ENCODE measurements around the gene PCDHB5.
"Not testable (repeated sequence)": the region's sequence is repeated elsewhere in the genome, so short reads cannot be mapped to it uniquely, and the experiment has no call there.

The PCDHB5 gene

DNA sequence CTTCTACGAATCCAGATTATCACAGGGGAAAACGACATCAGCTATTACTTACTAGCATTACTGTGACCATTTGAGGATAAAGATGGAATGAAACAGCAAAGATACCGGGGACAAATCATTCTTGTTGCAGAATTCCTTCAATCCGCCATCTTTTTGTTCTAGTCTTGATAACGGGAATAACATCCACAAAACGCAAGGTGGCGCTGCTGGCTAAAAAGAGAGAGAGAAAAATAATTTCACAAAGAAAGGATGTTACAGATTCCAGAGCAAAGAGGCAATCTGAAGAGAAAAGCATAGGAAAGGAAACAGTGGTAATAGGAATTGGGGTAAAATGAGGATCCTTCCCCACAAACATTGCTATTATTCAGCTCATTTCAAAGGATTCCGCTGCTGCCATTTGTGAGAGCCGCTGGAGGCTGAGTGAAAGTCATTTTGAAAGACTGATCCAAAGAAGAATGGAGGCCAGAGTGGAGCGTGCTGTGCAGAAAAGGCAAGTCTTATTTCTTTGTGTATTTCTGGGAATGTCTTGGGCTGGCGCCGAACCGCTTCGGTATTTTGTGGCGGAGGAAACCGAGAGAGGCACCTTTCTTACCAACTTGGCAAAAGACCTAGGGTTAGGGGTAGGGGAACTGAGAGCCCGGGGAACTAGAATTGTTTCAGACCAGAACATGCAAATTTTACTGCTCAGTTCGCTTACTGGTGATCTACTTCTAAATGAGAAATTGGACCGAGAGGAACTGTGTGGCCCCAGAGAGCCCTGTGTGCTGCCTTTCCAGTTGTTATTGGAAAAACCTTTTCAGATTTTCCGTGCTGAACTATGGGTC is 37.6 kb downstream of the PCDHB5 start, which contains the start of gene PCDHB7:
Gene PCDHB7 (plus strand): TSS at position 264 of the 824 bp plus-strand sequence. CDS start 192 bp downstream, at position 456.
- in situ Hi-C loops (cut with MboI; ENCODE audit: low sequenced_read_pairs, unreplicated experiment) = no loop called here
- no peak for DNase-seq (ENCODE audit: low spot score)
- TF ChIP-seq, protein P1, sequence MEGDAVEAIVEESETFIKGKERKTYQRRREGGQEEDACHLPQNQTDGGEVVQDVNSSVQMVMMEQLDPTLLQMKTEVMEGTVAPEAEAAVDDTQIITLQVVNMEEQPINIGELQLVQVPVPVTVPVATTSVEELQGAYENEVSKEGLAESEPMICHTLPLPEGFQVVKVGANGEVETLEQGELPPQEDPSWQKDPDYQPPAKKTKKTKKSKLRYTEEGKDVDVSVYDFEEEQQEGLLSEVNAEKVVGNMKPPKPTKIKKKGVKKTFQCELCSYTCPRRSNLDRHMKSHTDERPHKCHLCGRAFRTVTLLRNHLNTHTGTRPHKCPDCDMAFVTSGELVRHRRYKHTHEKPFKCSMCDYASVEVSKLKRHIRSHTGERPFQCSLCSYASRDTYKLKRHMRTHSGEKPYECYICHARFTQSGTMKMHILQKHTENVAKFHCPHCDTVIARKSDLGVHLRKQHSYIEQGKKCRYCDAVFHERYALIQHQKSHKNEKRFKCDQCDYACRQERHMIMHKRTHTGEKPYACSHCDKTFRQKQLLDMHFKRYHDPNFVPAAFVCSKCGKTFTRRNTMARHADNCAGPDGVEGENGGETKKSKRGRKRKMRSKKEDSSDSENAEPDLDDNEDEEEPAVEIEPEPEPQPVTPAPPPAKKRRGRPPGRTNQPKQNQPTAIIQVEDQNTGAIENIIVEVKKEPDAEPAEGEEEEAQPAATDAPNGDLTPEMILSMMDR (IDR thresholded peaks at IDR 0.05; ENCODE audit: borderline replicate concordance, control extremely low read depth, extremely low read depth, insufficient read depth, missing control alignments) = no peak

GRCh38 chr5:141174291-141175104 is 39.5 kb downstream of the PCDHB5 start:
- in situ Hi-C loops (cut with MboI; ENCODE audit: low sequenced_read_pairs, unreplicated experiment) = not testable (repeated sequence)

GRCh38 chr5:141175933-141176332 is 40.9 kb downstream of the PCDHB5 start:
- in situ Hi-C loops (cut with MboI; ENCODE audit: low sequenced_read_pairs, unreplicated experiment) = no loop called here
- TF ChIP-seq, protein P1 (IDR thresholded peaks at IDR 0.05; ENCODE audit: borderline replicate concordance, control extremely low read depth, extremely low read depth, insufficient read depth, missing control alignments) = no peak
- DNase-seq (ENCODE audit: low spot score) = no peak

More at GRCh38 chr5:141174291-141175104, 39.5 kb downstream of the PCDHB5 start:
- DNase-seq (ENCODE audit: low spot score) = not testable (repeated sequence)

DNA sequence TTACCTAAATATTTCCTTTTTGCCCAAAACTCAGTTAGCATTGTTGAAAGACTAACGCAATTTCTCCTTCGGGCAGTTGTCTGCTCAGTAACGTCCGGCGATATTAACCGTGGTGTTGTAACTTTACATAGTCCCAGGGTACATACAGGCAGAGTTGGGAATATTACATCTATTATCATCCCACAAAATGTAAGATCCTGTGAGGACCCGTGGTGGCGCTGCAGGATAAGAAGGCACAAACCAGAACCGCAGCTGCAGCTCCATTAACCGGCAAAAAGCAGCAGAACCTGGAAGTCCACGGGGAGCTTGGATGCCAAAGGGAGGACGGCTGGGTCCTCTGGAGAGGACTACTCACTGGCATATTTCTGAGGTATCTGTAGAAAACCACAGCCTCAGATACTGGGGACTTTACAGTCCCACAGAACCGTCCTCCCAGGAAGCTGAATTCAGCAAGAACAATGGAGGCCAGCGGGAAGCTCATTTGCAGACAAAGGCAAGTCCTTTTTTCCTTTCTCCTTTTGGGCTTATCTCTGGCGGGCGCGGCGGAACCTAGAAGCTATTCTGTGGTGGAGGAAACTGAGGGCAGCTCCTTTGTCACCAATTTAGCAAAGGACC is 42.7 kb downstream of the PCDHB5 start, which contains the start of gene PCDHB8:
Gene PCDHB8 (plus strand): TSS at position 214 of the 615 bp plus-strand sequence. CDS start 245 bp downstream, at position 459.
- in situ Hi-C loops (cut with MboI; ENCODE audit: low sequenced_read_pairs, unreplicated experiment); DNase-seq (ENCODE audit: low spot score): not testable (repeated sequence)

- in situ Hi-C loops (cut with MboI; ENCODE audit: low sequenced_read_pairs, unreplicated experiment) = not testable (repeated sequence)
Measured at GRCh38 chr5:141179371-141179770, 44.4 kb downstream of the PCDHB5 start.

DNA sequence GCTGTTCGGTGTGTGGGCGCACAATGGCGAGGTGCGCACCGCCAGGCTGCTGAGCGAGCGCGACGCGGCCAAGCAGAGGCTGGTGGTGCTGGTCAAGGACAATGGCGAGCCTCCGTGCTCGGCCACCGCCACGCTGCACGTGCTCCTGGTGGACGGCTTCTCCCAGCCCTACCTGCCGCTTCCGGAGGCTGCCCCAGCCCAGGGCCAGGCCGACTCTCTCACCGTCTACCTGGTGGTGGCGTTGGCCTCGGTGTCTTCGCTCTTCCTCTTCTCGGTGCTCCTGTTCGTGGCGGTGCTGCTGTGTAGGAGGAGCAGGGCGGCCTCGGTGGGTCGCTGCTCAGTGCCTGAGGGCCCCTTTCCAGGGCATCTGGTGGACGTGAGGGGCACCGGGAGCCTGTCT is 44.9 kb downstream of the PCDHB5 start:
- DNase-seq (ENCODE audit: low spot score); in situ Hi-C loops (cut with MboI; ENCODE audit: low sequenced_read_pairs, unreplicated experiment): not testable (repeated sequence)

More at GRCh38 chr5:141179371-141179770, 44.4 kb downstream of the PCDHB5 start:
- not testable (repeated sequence) for DNase-seq (ENCODE audit: low spot score)

DNA sequence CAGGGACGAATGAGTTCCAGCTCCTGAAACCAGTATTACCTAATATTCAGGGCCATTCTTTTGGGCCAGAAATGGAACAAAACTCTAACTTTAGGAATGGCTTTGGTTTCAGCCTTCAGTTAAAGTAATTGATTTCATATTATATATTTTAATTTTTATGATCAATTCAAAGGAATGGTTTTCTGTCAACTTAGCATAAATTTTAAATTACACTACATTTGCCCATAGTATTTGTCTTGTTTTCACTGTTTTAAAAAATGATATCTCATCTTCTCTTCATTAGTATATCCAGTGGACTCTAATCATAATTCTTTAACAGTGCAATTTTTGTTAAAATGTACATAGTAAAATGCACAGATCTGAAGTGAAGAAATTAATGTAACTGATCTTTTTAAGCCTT is 45.3 kb downstream of the PCDHB5 start:
- in situ Hi-C loops (cut with MboI; ENCODE audit: low sequenced_read_pairs, unreplicated experiment) = no loop called here
- TF ChIP-seq, protein P1 (IDR thresholded peaks at IDR 0.05; ENCODE audit: borderline replicate concordance, control extremely low read depth, extremely low read depth, insufficient read depth, missing control alignments) = no peak
- no peak for DNase-seq (ENCODE audit: low spot score)

DNA sequence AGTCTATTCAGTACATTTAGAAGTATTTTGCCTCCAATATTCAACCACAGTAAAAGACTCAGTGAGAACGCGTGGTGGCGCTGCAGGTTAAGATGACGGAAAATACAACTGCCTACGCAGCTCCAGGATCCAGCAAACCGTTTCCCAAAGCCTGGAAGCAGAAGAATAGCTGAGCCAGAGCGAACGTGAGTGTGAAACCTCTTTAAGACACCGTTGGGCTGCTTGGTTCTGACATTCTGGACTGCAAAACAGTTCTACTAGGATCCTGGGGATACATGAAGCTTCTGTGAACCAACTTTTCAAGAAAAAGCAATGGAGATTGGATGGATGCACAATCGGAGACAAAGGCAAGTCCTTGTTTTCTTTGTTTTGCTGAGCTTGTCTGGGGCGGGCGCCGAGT is 47.2 kb downstream of the PCDHB5 start, which contains the start of gene PCDHB16:
Gene PCDHB16 (plus strand): TSS at position 140 of the 400 bp plus-strand sequence. CDS start 173 bp downstream, at position 313.
- TF ChIP-seq, protein P1 (IDR thresholded peaks at IDR 0.05; ENCODE audit: borderline replicate concordance, control extremely low read depth, extremely low read depth, insufficient read depth, missing control alignments) = no peak
- in situ Hi-C loops (cut with MboI; ENCODE audit: low sequenced_read_pairs, unreplicated experiment) = no loop called here
- no peak for DNase-seq (ENCODE audit: low spot score)

- DNase-seq (ENCODE audit: low spot score); in situ Hi-C loops (cut with MboI; ENCODE audit: low sequenced_read_pairs, unreplicated experiment): not testable (repeated sequence)
Measured at GRCh38 chr5:141184117-141184855, 49.3 kb downstream of the PCDHB5 start.
